GM18909 (cell line): ENCODE measurements around the gene C10orf105.

ENCODE experiments used
- ATAC-seq: cut with Tn5 transposase; IDR thresholded peaks from one replicate; pipeline ENCODE4 v1.9.1; 2021; ENCODE audit warnings: mild to moderate bottlenecking; ENCODE audit not compliant: unreplicated experiment, poor library complexity

C10orf105 gene

GRCh38 chr10:71740069-71740653, 20.6 kb upstream of the C10orf105 start:
- no peak for ATAC-seq

- no peak for ATAC-seq
These were observed 19.9 kb upstream of the C10orf105 start for GRCh38 chr10:71739358-71739900.

DNA sequence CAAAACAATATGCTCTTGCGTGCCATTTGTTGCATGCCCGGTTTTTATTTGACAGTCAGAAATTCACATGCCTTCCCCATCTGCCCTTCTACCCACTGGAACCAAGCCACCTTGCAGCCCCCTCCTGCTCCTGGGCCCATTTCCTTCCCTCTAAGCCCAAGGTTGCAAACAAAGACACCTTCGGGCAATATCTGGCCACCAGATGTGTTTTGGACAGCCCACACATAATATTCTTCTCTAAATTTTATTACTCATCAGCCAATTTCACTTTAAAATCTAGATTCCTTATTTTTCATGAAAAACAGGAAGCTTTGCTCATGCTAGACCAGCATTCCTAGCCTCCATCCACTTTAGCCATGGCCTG, 18.2 kb upstream of the C10orf105 start:
- ATAC-seq = no peak

DNA sequence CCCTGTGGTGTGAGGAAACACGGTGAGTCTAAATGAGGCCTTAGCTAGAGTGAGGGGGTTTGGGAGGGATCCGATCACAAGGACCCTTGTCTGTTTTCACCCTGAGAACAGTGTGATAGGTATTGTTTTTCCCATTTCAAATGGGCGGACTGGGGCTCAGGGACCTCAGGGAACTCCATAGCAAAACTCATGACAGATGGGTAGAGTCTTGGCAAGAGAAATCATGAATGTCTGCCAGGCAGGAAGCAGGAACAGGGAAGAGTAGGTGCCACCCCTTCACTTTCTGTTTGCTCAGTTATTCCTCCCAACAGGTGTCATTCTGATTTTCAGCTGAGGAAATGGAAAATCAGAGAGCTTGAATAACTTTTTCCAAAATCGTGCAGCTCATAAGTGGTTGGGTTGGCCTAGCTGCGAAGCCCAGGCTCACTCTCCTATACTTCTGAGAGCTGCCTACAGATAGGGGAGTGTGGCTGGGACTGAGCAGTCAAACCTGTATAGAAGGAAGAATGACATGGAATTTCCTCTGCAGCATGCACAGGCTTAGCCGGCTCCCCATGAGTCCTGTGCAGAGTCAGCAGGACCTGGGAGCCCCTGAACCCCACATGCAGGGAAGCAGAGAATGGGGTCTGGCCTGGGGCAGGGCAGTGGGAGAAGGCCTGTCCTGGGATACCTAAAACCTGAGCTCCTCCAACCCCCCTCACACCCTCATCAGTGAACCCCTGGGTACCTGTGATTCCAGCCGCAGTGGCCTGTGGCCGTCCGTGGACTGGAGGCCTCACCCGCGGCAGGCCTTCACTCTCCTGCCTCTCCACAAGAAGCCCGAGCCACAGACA, 17.6 kb upstream of the C10orf105 start:
- ATAC-seq = no peak

DNA sequence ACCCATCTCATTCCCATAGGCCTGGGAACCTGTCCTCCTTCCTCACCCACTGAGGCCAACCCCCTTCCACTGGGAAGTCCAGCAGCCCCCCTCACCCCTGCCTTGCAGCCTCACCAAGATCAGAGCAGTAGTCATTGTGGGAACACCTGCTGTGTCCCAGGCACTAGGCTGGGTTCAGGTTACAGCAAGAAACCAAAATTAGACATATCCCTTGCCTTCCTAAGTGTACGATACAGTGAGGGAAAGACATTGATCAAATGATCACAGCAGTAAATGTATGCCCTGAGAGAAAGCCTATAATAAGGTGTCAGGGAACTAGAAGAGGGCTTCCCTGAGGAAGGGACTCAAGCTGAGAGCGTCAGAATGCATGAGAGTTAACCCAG, 17.0 kb upstream of the C10orf105 start:
- no peak for ATAC-seq

GRCh38 chr10:71735709-71736569, 16.4 kb upstream of the C10orf105 start:
- ATAC-seq = no peak

DNA sequence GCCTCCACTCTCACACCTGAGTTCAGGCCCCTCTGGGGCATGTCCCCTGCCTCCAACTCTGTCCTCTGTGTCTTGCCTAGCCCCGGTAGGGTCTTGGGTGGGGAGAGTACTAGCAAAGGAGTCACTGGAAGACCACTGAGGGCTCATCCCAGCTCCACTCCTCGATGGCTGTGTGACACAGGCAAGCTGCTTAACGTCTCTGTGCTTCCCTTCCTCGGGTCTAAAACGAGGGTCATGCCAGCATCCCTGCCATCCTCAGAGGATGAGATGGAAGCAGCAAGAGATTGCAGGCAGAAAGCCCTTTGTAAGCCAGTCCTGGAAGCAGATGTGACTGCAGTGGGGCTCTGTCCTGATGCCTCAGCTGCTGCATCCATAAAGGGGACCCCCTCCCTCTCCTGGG, 15.2 kb upstream of the C10orf105 start:
- no peak for ATAC-seq

GRCh38 chr10:71731791-71732190, 12.2 kb upstream of the C10orf105 start:
- ATAC-seq = no peak

DNA sequence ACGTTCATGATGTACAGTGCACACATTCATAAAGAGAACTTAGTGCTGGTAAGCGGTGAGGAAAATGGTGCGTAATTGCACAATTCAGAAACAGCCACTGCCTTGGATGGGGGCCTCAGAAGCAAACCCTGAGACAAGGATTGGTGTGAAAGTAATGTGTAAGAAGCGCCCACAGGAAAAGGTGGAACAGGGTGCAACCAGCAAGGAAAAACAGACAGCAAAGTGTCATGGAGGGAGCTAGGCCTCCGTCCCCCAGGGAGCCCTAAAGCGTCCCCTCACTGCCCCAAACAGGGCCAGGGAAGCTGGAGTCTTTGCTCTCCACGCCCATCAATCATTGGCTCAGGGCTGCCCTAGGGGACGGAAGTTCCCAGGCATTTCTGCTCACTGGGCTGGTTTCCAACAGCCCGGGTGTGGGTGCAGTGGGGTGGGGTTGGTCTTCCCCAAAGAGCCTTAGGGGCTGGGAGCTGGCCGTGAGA, 9.6 kb upstream of the C10orf105 start:
- ATAC-seq = no peak

DNA sequence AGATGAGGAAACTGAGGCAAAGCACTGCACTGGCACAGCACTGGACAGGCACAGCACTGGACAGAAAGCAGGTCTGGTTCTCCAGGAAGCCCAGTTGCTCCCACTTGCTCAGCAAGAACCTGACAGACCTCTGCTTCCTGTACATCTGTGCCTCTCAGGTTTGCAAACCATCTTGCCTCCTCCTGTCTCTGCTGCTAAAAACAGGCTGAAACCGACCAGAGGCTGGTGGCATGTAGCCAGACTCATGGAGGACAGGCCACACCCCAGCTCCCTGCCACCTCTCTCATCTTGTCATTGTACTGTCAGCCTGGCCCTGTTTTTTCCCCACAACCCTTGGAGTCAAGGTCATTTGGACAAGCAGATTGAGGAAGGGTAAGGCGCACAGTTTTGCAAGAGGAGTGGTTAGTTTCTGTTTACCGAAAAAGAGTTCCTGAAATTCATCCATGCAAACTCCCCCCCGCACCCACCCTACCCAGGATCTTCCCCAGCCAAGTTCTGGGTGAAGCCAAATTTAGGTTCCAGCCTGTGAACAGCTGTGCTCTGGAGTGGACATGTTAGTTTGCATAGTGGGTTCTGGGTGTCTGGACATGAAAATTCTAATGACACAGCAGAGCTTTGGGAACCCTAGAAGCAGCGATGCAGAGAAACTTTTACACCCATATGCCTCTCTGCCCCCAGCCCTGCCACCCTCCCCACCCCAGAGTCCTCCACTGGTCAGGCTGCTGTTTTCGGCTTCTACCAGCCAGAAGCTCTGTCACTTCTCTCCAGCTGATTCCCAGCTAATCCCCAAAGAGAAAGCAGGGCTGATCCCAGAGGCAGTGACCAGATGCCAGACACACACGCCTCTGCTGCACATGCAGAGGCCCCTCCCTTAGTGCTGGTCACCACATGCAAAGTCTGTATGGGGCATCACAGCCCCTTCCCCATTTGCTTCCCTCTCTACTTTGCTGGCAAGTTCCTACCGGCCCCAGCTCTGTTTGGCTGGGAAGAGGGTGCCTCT, 8.5 kb upstream of the C10orf105 start:
- peak; percentile 57 for ATAC-seq

GRCh38 chr10:71727105-71727737, 7.6 kb upstream of the C10orf105 start:
- peak; percentile 47 for ATAC-seq

DNA sequence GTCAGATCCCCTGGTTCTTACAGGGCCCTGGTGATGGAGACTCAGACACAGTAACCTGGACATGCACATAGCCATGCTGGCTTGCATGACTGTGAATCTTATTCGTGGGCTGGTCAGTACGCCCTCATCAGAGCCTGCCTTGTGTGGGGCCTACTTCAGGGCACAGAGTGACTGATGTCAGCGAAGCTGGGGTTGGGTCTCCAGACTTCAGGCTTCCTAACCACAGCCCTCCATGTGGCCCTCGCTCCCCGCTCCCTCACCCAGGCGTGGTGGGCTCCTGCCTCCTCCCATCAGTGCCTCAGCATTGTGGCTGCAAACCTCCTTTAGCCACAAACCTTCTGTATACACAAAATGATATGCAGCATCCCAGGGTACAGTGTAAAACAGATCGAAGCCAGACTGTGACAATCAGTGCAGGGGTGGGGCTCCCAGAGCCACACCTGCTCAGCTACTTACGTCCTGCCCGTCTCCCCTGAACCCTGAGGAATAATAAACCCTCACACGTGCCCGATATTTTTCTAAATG, 7.1 kb upstream of the C10orf105 start:
- no peak for ATAC-seq

GRCh38 chr10:71725998-71726579, 6.5 kb upstream of the C10orf105 start:
- ATAC-seq = no peak

DNA sequence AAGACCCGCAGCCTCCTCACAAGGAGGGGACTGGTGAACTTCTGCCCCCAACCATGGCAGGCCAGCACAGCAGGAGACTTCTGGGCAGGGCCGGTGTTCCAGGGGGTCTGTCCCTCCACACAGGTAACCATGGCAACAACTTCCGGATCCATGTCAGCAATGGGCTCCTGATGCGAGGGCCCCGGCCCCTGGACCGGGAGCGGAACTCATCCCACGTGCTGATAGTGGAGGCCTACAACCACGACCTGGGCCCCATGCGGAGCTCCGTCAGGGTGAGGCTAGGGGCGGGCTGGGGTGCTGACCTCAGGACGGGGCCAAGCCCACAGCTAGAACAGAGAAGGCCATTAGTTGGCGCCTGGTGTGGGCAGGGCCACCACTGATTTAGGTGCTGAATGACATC, 5.7 kb upstream of the C10orf105 start:
- ATAC-seq = no peak

GRCh38 chr10:71724539-71724938, 5.0 kb upstream of the C10orf105 start:
- ATAC-seq = no peak

- ATAC-seq = no peak
These were observed 3.7 kb upstream of the C10orf105 start for GRCh38 chr10:71723311-71723710.

GRCh38 chr10:71722849-71723248, 3.3 kb upstream of the C10orf105 start:
- no peak for ATAC-seq

- no peak for ATAC-seq
These were observed 1.7 kb upstream of the C10orf105 start for GRCh38 chr10:71721313-71721712.

GRCh38 chr10:71720288-71720687, 710 bp upstream of the C10orf105 start:
- ATAC-seq = no peak
